Stimulated activated CD8-positive, alpha-beta memory T cell treated with anti-CD3 and anti-CD28 coated beads, Interleukin-7, amount 100 ng/mL, for 4 hours (primary cell): ENCODE data around the gene CBY1.
"Not testable (repeated sequence)": the region's sequence is repeated elsewhere in the genome, so short reads cannot be mapped to it uniquely, and the experiment has no call there.

Source experiments
- DNase-seq, 2 donors: peaks; one replicate each; pipeline ENCODE4 v3.0.0-alpha.2; 2020; ENCODE audit warnings: low read depth in 2 of 2

CBY1 gene

DNA sequence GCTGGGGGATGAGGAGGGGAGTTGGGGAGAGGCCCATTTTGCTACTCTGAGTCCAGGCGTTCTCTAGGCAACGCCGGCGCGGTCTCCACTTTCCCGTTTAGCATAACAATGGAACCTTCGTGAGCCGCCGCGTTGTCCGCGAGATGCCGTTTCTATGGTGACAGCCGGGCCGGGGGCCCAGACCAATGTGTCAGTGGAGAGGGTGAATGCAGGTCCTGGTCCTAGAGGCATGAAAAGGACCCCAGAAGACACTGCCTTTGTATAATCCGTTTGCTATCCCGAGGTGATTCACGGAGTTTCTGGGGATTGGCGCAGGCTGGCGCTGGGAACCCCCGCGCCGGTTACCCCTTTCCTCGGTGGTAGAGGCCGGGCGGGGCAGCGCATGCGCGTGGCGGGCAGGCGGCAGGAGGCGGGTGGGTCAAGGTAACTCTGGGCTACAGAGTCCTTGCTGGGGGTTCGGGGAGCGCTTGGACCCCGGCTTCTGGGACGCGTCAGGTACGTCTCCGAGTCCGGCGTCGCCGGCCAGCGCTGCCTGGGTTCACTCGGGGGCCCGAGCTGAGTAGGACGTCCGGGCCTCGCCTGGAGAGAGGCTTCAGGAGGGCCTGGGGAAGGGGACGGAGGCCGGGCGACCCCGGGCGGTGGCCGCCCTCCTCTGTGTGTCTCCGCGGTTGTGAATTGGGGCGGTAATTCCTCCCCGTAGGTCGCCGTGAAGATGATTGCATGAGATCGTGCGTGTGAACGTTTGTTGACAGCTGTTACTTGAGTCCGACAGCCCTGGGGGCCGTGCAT, at the start of gene CBY1, which contains the start of gene FAM227A:
CBY1 (plus strand) TSS at position 383 of the 789 bp plus-strand sequence. CDS start 11,417 bp downstream, outside the sequence.
FAM227A (minus strand) TSS at position 137 of the 789 bp plus-strand sequence. CDS start 6,224 bp downstream, outside the sequence.
- peak; percentile 64 to 77 for DNase-seq

DNA sequence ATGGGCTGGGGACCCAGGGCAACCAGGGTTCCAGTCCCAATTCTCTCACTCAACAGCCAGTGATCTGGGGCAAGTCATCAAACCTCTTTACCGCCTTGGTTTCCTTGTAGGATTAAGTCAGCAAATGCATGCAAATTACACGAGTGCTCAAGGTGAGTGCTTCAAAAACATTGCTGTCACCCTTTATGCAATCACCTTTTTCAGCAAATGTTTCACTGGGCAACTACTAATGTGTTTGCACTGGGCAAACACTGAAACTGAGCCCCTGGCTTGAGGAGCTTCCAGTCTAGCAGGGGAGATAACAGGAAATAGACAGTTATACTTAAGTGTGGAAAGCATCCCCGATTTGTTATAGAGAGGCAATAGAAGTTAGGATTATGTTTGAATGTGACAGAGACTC, 48.8 kb upstream of the CBY1 start:
- no peak for DNase-seq

- no peak for DNase-seq
Measured at GRCh38 chr22:38608992-38609750, 47.3 kb upstream of the CBY1 start.

DNA sequence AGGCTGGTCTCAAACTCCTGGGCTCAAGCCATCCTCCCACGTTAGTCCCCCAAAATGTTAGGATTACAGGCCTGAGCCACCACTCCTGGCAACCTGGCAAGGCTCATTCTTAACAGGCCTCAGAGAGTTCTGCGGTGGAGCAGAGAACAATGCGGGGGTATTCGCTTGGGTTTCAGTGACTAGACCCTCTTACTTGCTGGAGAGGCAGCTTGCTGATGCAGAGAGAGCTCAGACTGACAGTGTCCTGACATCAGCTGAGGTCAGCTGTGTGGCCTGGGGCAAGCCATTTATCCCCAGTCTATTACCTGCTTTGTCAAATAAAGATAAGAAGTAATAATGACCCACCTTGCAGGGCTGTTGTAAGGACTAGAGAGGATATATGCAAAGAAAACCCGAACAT, 46.2 kb upstream of the CBY1 start:
- no peak for DNase-seq

DNA sequence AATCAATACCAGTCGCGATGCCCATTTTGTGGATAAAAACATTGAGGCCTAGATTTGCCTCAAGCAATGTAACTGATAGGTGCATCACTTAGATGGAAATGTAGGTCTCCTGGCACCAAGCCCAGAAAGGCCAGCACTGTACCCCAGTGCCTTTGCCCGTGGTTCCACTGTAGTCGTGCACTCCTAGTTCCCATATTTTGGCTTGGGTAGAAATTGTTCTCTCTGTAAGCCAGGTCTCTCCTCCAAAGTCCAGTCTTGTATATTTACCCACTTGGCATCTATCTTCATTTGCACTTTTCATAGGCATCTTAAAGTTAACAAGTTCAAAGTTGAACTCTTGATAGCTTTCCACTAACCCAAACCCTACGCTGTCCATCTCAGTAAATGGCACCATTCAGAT, 44.9 kb upstream of the CBY1 start:
- no peak for DNase-seq

DNA sequence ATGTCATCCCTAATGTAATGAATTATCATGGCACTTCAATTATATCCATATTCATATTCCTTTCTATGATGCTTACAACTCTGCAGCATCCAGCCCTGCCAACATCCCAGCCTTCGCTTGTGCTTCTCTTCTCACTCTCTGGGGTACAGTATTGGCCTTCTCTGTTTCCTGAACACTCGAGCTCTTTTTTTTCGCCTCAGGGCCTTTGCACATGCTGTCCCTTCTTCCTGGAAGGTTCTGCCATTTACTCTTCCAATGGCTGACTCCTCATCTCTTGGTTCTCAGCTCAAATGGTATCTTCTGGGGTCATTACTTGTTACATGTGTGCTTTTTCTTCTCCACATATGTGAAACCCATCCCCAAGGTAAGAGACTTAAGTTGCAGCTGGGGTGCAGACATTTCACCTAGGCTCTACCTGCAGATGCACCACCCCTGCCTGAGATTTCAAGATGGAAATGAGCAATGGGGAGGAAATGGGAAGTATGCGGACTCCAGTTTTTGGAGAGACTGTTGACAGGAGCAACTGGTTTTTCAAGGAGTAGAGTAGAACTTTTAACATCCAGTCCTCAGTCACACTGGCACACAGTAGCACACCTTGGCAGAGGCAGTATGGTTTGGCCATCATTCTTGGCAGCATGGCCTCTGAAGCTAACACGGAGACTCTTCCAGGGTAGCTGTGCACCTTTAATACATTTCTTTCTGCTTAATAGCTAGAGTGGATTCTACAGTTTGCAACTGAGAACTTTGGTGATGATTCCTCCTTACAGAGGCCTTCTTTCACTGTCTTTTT, 44.0 kb upstream of the CBY1 start:
- DNase-seq = no peak

GRCh38 chr22:38613588-38613987, 42.9 kb upstream of the CBY1 start:
- no peak for DNase-seq

DNA sequence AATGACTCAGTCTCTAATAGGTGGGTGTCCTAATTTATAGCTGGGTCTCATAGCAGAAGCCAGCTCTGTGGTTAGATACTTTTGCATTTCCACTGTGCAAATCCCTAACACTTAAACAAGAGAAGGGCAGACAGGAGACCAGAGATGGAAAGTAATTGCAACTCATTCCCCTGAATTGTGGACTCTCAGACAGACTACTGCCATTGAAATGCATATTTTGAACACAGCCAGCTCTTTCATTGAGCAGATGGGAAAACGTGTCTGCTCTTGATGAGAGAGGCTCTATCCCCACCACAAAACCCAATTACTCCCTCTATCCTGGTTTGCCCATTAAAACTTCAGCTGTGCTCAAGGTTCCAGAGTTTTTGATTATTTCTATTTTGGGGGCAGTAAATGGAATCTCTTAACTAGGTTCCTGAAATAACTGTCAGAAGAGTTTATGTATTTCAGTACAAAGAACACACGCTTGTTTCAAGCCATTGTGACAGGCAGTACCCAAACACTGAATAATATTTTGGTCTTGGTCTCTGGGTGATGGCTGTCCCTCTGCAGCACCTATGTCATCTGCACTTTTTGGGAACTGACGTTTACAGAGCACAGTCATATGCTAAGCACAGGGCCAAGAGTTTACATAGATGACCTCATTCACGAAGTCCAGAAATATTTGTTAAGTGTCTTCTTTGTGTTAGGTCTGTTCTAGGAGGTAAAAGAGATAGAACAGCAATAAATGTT, 41.9 kb upstream of the CBY1 start:
- DNase-seq = no peak

- DNase-seq = not testable (repeated sequence)
Measured at GRCh38 chr22:38615064-38615405, 41.4 kb upstream of the CBY1 start.

DNA sequence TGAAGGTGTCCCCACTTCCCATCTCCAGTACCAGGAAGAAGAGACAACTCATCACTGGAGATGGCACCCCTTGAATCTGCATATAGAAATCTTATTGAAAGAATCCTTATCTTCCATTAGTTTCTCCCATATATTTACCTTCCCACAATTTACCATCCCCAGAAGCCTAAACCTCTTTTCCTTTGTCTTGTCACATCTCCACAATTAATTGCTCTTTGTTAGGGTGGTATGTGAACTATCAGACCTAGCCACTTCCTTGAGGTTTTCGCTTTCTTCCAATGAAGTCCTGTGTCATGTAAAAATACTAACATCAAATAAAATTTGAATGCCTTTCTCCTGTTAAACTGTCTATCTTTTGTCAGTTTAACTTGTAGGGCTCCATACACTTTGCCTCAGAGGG, 38.2 kb upstream of the CBY1 start:
- DNase-seq = no peak

DNA sequence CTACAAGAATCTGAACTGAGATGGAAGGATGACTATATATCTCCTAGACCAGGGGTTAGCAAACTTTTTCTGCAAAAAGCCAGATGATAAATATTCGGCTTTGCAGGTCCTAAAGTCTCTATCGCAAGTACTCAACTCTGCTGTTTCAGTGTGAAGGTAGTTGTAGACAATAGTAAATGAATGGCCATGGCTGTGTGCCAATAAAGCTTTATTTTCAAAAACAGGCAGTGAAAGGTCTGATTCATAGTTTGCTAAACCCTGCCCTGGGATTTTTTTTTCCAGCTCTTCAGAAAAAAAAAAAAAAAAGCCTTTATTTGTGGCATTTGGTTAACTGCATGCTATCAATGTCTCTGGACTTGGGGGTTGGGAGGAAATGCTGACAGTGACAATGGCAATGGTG, 37.8 kb upstream of the CBY1 start:
- no peak for DNase-seq

DNA sequence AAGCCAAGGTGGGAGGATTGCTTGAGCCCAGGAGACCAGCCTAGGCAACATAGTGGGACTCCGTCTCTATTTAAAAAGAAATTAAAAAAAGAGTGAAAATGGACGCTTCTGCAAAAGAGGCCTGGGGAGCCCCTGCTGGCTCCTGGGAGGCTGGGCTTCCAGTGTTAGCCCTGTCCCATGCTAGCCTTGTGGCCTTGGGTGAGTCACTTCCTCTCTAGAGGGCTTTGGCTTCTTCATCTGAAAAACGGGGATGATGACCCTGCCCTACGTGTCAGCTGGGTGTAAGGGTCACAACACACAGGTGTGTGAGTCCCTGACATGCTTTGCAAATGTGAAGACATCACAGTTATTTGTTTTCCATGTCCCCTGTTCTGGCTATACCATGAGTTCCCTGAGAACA, 33.1 kb upstream of the CBY1 start:
- DNase-seq = no peak

- no peak for DNase-seq
Measured at GRCh38 chr22:38628444-38628843, 28.0 kb upstream of the CBY1 start.

DNA sequence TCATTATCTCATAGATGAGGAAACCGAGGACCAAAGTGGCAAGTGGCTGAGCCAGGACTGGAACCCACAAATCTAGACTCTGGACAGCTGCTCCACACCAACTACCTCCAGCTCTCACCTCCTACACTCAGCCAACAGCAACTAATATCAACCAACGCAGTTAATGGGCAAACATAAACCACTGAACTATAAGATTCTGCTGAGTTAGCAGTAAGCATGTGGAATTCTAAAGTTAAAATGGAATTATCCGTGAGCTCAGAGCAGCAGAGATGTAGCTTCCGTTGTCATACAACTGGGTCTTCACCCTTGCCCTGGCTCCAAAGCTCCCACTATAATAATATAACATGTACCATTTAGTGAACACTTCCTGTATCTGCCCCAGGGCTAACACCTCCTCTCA, 27.3 kb upstream of the CBY1 start:
- DNase-seq = no peak

- no peak for DNase-seq
Measured at GRCh38 chr22:38631724-38632123, 24.7 kb upstream of the CBY1 start.

DNA sequence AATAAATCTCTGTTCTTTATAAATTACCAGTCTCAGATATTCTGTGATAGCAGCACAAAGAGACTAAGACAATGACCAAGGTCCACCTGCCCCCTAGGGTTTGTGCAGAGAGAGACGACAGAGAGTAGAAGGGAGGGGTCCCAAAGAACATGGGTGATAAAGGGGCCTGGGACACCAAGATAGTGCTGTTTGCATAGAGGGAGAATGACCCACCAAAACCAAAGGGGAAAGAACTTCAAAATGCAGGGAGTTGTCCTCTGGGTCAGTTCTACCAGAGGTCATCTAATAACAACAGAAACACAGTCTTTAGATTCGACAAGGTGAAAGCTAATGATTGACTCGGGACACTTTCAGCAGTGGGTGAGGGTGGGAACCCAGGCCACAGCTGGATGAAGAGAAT, 23.9 kb upstream of the CBY1 start:
- no peak for DNase-seq

GRCh38 chr22:38638216-38638615, 18.2 kb upstream of the CBY1 start:
- DNase-seq = no peak

DNA sequence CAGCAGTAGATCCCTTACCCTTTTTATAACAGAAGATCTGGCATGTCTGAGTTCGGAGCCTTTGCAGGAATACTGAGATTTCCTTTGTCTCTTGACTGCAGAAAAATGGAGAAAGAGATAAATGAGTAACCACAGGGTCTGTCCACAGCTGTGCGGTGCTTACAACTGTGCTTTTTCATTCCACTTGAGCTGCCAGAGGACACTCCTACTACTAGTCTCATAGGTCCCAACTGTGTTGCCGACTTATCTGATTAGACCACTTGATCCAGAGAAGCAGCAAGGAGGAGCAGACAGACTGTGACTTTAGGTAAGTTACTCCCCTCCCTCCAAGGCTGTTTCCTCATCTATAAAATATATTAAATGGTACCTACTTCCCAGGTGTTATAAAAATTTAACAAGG, 17.7 kb upstream of the CBY1 start:
- DNase-seq = no peak

GRCh38 chr22:38641476-38642040, 14.9 kb upstream of the CBY1 start:
- DNase-seq = no peak

GRCh38 chr22:38644245-38644644, 12.2 kb upstream of the CBY1 start:
- DNase-seq = not testable (repeated sequence)

DNA sequence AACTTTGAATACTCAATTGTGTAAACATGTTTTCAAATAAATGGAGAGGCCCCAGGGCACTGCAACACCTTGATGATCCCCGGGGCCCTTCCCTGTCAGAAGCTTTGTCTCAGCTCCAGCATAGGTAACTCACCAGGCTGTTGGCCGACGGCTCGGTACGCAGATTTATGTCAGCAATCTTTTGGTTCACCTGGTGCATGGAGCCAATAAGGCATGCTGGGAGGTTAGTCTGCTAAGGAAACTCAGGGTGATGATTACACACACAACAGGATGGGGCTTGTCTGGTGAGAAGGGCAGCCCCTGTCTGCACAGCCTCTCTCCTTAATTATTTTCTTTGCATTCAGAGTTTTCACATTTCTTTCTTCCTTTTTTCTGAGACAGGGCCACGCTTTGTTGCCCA, 11.0 kb upstream of the CBY1 start:
- no peak for DNase-seq
